ENCODE data around the gene MKRN1. TPM values are rescaled to one million over a fixed set of nuclear protein-coding genes. Genes with fewer than 3 reads are reported as not detected.

The MKRN1 gene
- total RNA-seq, 2 donors from 2014 or later: 65.4 to 79.2 TPM

Other genes starting within 250 kb of the MKRN1 start
- 10 to 100 TPM; 11.4 to 18.7 TPM for gene SLC37A3, start 81.0 kb downstream of the MKRN1 start, total RNA-seq
- gene RAB19, start 75.4 kb downstream of the MKRN1 start, total RNA-seq: not detected
- 10 to 100 TPM in 1 of 2 donors, 1 to 10 TPM in 1; 9.6 to 19.0 TPM for gene DENND2A, start 161.3 kb upstream of the MKRN1 start, total RNA-seq
- gene ADCK2, start 193.4 kb upstream of the MKRN1 start, total RNA-seq: 10 to 100 TPM; 12.9 to 14.7 TPM
- 100 to 1,000 TPM; 499 to 528 TPM for gene NDUFB2, start 217.2 kb upstream of the MKRN1 start, total RNA-seq

Data from left cardiac atrium (tissue), 2 donors.